IMR-90 (cell line): ENCODE data around the gene TNPO2. TPM values are rescaled to one million over a fixed set of nuclear protein-coding genes. Genes with fewer than 3 reads are reported as not detected.

ENCODE experiments used
- ATAC-seq: fragments of 200-7000 bp; cut with Tn5 transposase; 2 replicates; pipeline ENCODE4 v1.9.1; 2020; ENCODE audit warnings: low read depth, mild to moderate bottlenecking, moderate library complexity
- BruUV-seq: library from RNA; stranded (reverse); fragments of 400-500 nt; replicated peaks from 2 replicates; lab custom pipeline; 2021; lab: Mats Ljungman, UMichigan
- CTCF ChIA-PET: fragments of 300-600 bp; formaldehyde crosslinking; extraction: SDS; loops from one replicate; lab custom pipeline; 2021; ENCODE audit warnings: antibody characterized with exemption; lab: Yijun Ruan, JAX
- POLR2A ChIA-PET: fragments of 300-600 bp; sonication (Branson Sonifier 250); formaldehyde crosslinking; loops from one replicate; lab custom pipeline; 2022; ENCODE audit warnings: antibody characterized with exemption; ENCODE audit not compliant: unreplicated experiment; lab: Charles Lee
- DNase-seq: peaks from one replicate; pipeline ENCODE4 v3.0.0; 2013
- H2AFZ ChIP-seq: replicated peaks from 2 replicates; pipeline ENCODE3; 2013; ENCODE audit warnings: low read length, mild to moderate bottlenecking; ENCODE audit not compliant: poor library complexity
- H2AK5ac ChIP-seq: 2 replicates; pipeline ENCODE4 v1.6.1; 2013; ENCODE audit warnings: low read depth, low read length, inconsistent platforms
- H2AK9ac ChIP-seq: replicated peaks from 2 replicates; pipeline ENCODE3; 2013; ENCODE audit warnings: mild to moderate bottlenecking, low read depth, low read length, moderate library complexity; ENCODE audit not compliant: poor library complexity
- H2BK120ac ChIP-seq: 2 replicates; pipeline ENCODE4 v1.6.1; 2013; ENCODE audit warnings: low read depth, low read length, inconsistent platforms
- H2BK15ac ChIP-seq: 3 replicates; pipeline ENCODE4 v1.6.1; 2013; ENCODE audit warnings: low read depth, low read length, inconsistent platforms
- H2BK20ac ChIP-seq: 2 replicates; pipeline ENCODE4 v1.6.1; 2013; ENCODE audit warnings: low read depth, mild to moderate bottlenecking, inconsistent platforms, low read length, moderate library complexity
- H2BK5ac ChIP-seq: 2 replicates; pipeline ENCODE4 v1.6.1; 2013; ENCODE audit warnings: mild to moderate bottlenecking, low read depth, low read length, inconsistent platforms; ENCODE audit not compliant: poor library complexity, severe bottlenecking
- H3K14ac ChIP-seq: replicated peaks from 2 replicates; pipeline ENCODE4 v1.6.1; 2013; ENCODE audit warnings: low read depth, low read length, inconsistent platforms
- H3K18ac ChIP-seq: 2 replicates; pipeline ENCODE4 v1.6.1; 2013; ENCODE audit warnings: low read depth, low read length, control low read depth
- H3K23ac ChIP-seq: 2 replicates; pipeline ENCODE4 v1.6.1; 2013; ENCODE audit warnings: low read depth, low read length, inconsistent platforms
- H3K27ac ChIP-seq: 2 replicates; pipeline ENCODE4 v1.5.1; 2013; ENCODE audit warnings: mild to moderate bottlenecking, control low read depth, low read length; ENCODE audit not compliant: insufficient read depth
- H3K27me3 ChIP-seq: 2 replicates; pipeline ENCODE4 v1.6.1; 2013; ENCODE audit warnings: low read length; ENCODE audit not compliant: control insufficient read depth, insufficient read depth
- H3K36me3 ChIP-seq: 2 replicates; pipeline ENCODE4 v1.6.1; 2013; ENCODE audit warnings: low read length, mixed read lengths; ENCODE audit not compliant: control insufficient read depth, insufficient read depth
- H3K4ac ChIP-seq: 2 replicates; pipeline ENCODE4 v1.6.1; 2013; ENCODE audit warnings: low read depth, low read length, inconsistent platforms
- H3K4me1 ChIP-seq: 2 replicates; pipeline ENCODE4 v1.6.1; 2013; ENCODE audit warnings: low read length, mixed read lengths; ENCODE audit not compliant: control insufficient read depth, insufficient read depth
- H3K4me2 ChIP-seq: 2 replicates; pipeline ENCODE4 v1.6.1; 2013; ENCODE audit warnings: low read depth, mild to moderate bottlenecking, control low read depth, low read length, moderate library complexity
- H3K4me3 ChIP-seq: 2 replicates; pipeline ENCODE4 v1.5.1; 2013; ENCODE audit warnings: low read depth, mild to moderate bottlenecking, control low read depth, low read length, moderate library complexity; ENCODE audit not compliant: insufficient read depth
- H3K56ac ChIP-seq: 2 replicates; pipeline ENCODE4 v1.6.1; 2013; ENCODE audit warnings: low read length, inconsistent platforms; ENCODE audit not compliant: insufficient read depth; ENCODE audit errors: extremely low read depth
- H3K79me1 ChIP-seq, 2 experiments: 2 replicates each; pipeline ENCODE4 v1.6.1; 2013; ENCODE audit warnings: low read length in 2 of 2, inconsistent platforms in 1 of 2, low read depth in 1 of 2
- H3K9ac ChIP-seq: 2 replicates; pipeline ENCODE4 v1.6.1; 2013; ENCODE audit warnings: low read depth, low read length, control low read depth
- H3K9me1 ChIP-seq: 2 replicates; pipeline ENCODE4 v1.6.1; 2013; ENCODE audit warnings: low read length, inconsistent platforms; ENCODE audit not compliant: insufficient read depth
- H3K9me3 ChIP-seq: 2 replicates; pipeline ENCODE4 v1.6.1; 2013; ENCODE audit warnings: low read length; ENCODE audit not compliant: control insufficient read depth, insufficient read depth
- H4K20me1 ChIP-seq: 2 replicates; pipeline ENCODE4 v1.6.1; 2013; ENCODE audit warnings: low read length, inconsistent platforms; ENCODE audit not compliant: insufficient read depth
- H4K5ac ChIP-seq: 2 replicates; pipeline ENCODE4 v1.6.1; 2013; ENCODE audit warnings: mild to moderate bottlenecking, low read depth, low read length, control low read depth
- H4K8ac ChIP-seq, 2 experiments: 2 replicates each; pipeline ENCODE4 v1.6.1; 2013; ENCODE audit warnings: low read depth in 2 of 2, low read length in 2 of 2, control low read depth in 1 of 2, inconsistent platforms in 1 of 2
- H4K91ac ChIP-seq: 2 replicates; pipeline ENCODE4 v1.6.1; 2013; ENCODE audit warnings: low read depth, low read length, inconsistent platforms; ENCODE audit not compliant: insufficient read depth
- CEBPB ChIP-seq: IDR thresholded peaks from 2 replicates; pipeline ENCODE4 v1.6.1; 2012; ENCODE audit warnings: low read depth, low read length, improper control_type of control experiment
- CHD1 ChIP-seq: IDR thresholded peaks from 2 replicates; pipeline ENCODE4 v1.6.1; 2012; ENCODE audit warnings: low read depth, low read length, improper control_type of control experiment
- FOS ChIP-seq: fragments of 150-350 bp; IDR thresholded peaks from 2 replicates; pipeline ENCODE4 v1.6.1; 2016; ENCODE audit warnings: low read depth, low read length
- MAFK ChIP-seq: IDR thresholded peaks from 2 replicates; pipeline ENCODE4 v1.6.1; 2012; ENCODE audit warnings: low read depth, low read length, improper control_type of control experiment
- MAZ ChIP-seq: IDR thresholded peaks from 2 replicates; pipeline ENCODE4 v1.6.1; 2012; ENCODE audit warnings: low read depth, mild to moderate bottlenecking, low read length, improper control_type of control experiment, moderate library complexity, borderline replicate concordance
- MXI1 ChIP-seq: IDR thresholded peaks from 2 replicates; pipeline ENCODE4 v1.6.1; 2012; ENCODE audit warnings: low read depth, mild to moderate bottlenecking, low read length, moderate library complexity, borderline replicate concordance
- NFE2L2 ChIP-seq: fragments of 150-350 bp; IDR thresholded peaks from 2 replicates; pipeline ENCODE4 v1.6.1; 2016; ENCODE audit warnings: low read depth, mild to moderate bottlenecking, low read length
- POLR2A ChIP-seq: IDR thresholded peaks from 2 replicates; pipeline ENCODE4 v1.6.1; 2012; ENCODE audit warnings: mild to moderate bottlenecking, low read depth, low read length
- RAD21 ChIP-seq: IDR thresholded peaks from 2 replicates; pipeline ENCODE4 v1.6.1; 2012; ENCODE audit warnings: low read length, improper control_type of control experiment
- RCOR1 ChIP-seq: IDR thresholded peaks from 2 replicates; pipeline ENCODE4 v1.6.1; 2012; ENCODE audit warnings: mild to moderate bottlenecking, low read length, improper control_type of control experiment; ENCODE audit not compliant: insufficient replicate concordance
- RFX5 ChIP-seq: IDR thresholded peaks from 2 replicates; pipeline ENCODE4 v1.8.0; 2012; ENCODE audit warnings: low read depth, mild to moderate bottlenecking, low read length, moderate library complexity
- SMC3 ChIP-seq: fragments of 150-350 bp; IDR thresholded peaks from 2 replicates; pipeline ENCODE4 v1.6.1; 2016; ENCODE audit warnings: low read depth, mild to moderate bottlenecking, antibody characterized with exemption, low read length, moderate library complexity
- WGBS, 2 experiments: methylation state at CpG; one replicate each; pipeline versions ENCODE4 v1.1.5 to v1.1.7; 2013; ENCODE audit warnings: missing lambda C conversion rate in 2 of 2; ENCODE audit not compliant: insufficient read length in 1 of 2; ENCODE audit errors: extremely low coverage in 2 of 2; 5-methylcytosine and 5-hydroxymethylcytosine counted together
- dilution Hi-C: fragments of 300-500 bp; cut with HindIII; formaldehyde crosslinking; loops from one replicate; pipeline ENCODE4 v1.14.3; 2018; ENCODE audit warnings: low sequenced_read_pairs; ENCODE audit not compliant: unreplicated experiment
- in situ Hi-C: fragments of 300-500 bp; cut with MboI; formaldehyde crosslinking; loops from 3 replicates; pipeline ENCODE4 v1.14.3; 2019; ENCODE audit warnings: low sequenced_read_pairs, inconsistent platforms, mixed read lengths
- intact Hi-C: fragments of 100-400 bp; cut with micrococcal nuclease; formaldehyde crosslinking; loops from 2 replicates; pipeline ENCODE4 v1.10.0; 2022
- polyA plus RNA-seq, 3 experiments: library from polyadenylated mRNA; depleted of rRNA; stranded (reverse); fragments of >200 nt; gene quantifications; 2 replicates each; pipeline ENCODE4 v1.2.3, GENCODE V29; 2012; ENCODE audit warnings: low replicate concordance in 1 of 3
- total RNA-seq: library from RNA; depleted of rRNA; stranded (reverse); fragments of >200 nt; gene quantifications from 2 replicates; pipeline ENCODE4 v1.2.3, GENCODE V29; 2012
- TF ChIP-seq, protein P1 (sequence below): fragments of 150-350 bp; IDR thresholded peaks from 2 replicates; pipeline ENCODE4 v1.6.1; 2016; ENCODE audit warnings: low read depth, mild to moderate bottlenecking, low read length, moderate library complexity, borderline replicate concordance

The TNPO2 gene
- total and polyA plus RNA-seq, 2 of the 4 experiments (the other 2 are of a cell fraction): 36.0 to 77.2 TPM

DNA sequence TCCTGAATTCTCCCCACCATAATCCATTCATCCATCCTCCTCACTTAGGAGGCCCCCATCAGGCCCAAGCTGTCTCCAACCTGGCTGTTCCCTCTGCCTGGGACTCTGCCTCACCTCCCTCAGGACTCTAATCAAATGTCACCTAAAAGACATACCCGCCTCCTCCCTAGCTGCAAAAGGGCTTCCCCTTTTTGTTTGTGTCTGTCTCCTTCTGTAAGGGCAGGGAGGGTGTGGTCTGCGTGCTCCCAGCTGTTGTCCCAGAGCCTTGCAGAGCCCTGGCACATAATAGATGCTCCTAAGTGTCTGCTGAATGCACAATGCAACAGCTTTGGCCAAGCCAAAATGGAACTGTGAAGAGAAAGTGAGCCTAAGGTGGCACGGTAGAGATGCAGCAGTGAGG is 6.3 kb upstream of the TNPO2 start:
- peaks cover 4% of the 10 kb centered on the region; the same call in 1 of the 2 replicates for H3K9me1 ChIP-seq
- no peaks in the 10 kb centered on the region for H3K27me3 ChIP-seq
- no peak overlapping the region for H2BK120ac ChIP-seq
- H3K4me2 ChIP-seq: no peak overlapping the region
- H3K36me3 ChIP-seq: peaks cover 36% of the 10 kb centered on the region
- H3K9ac ChIP-seq: no peak overlapping the region
- H4K91ac ChIP-seq: no peak overlapping the region
- H3K4me1 ChIP-seq: peaks cover 4% of the 10 kb centered on the region
- H2AK5ac ChIP-seq: no peak overlapping the region
- H3K56ac ChIP-seq: no peak overlapping the region
- no peak overlapping the region for H3K4me3 ChIP-seq
- peaks cover 4 to 41% of the 10 kb centered on the region in 2 experiments; a peak in 3 of 4 replicates for H3K79me1 ChIP-seq
- no peak overlapping the region for H3K27ac ChIP-seq
- no peak overlapping the region for H4K5ac ChIP-seq
- H2BK5ac ChIP-seq: no peak overlapping the region
- no peak overlapping the region for H4K8ac ChIP-seq
- no peak for TF ChIP-seq CEBPB
- no peak for TF ChIP-seq MAFK
- TF ChIP-seq, protein P1, sequence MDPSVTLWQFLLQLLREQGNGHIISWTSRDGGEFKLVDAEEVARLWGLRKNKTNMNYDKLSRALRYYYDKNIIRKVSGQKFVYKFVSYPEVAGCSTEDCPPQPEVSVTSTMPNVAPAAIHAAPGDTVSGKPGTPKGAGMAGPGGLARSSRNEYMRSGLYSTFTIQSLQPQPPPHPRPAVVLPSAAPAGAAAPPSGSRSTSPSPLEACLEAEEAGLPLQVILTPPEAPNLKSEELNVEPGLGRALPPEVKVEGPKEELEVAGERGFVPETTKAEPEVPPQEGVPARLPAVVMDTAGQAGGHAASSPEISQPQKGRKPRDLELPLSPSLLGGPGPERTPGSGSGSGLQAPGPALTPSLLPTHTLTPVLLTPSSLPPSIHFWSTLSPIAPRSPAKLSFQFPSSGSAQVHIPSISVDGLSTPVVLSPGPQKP: no peak
- no peak for TF ChIP-seq NFE2L2
- TF ChIP-seq RCOR1: no peak
- no peak for TF ChIP-seq RAD21
- TF ChIP-seq MAZ: no peak
- TF ChIP-seq FOS: no peak
- no peak for TF ChIP-seq SMC3
- no peak for TF ChIP-seq POLR2A
- no peak for TF ChIP-seq MXI1
- no peak for TF ChIP-seq RFX5
- TF ChIP-seq CHD1: no peak
- H2BK20ac ChIP-seq: no peak overlapping the region
- ChIA-PET CTCF (no interaction called here), POLR2A (no interaction called here)
- WGBS, 2 experiments: no CpG with 5 or more reads among the region's 3 CpGs
- dilution Hi-C loops: no loop called here
- H3K23ac ChIP-seq: no peak overlapping the region
- no peaks in the 10 kb centered on the region for H3K9me3 ChIP-seq
- H2AK9ac ChIP-seq: no peak overlapping the region
- no peak overlapping the region for H2BK15ac ChIP-seq
- H3K18ac ChIP-seq: no peak overlapping the region
- ATAC-seq (no peak), DNase-seq (no peak)
- no TSS peak for BruUV-seq
- H4K20me1 ChIP-seq: peaks cover 39% of the 10 kb centered on the region
- no peak overlapping the region for H2AFZ ChIP-seq
- intact Hi-C loops: no loop called here
- H3K4ac ChIP-seq: no peak overlapping the region
- in situ Hi-C loops: no loop called here
- H3K14ac ChIP-seq: no peak overlapping the region
